GM10847 (cell line): ENCODE measurements around the gene CCL25.

Experiments used
- POLR2A ChIP-seq: IDR thresholded peaks from 2 replicates; pipeline ENCODE4 v1.6.1; 2011; ENCODE audit not compliant: insufficient read length; ENCODE audit errors: extremely low read depth

The CCL25 gene

GRCh38 chr19:8090950-8091349 lies 38.4 kb downstream of the CCL25 start:
- TF ChIP-seq POLR2A = no peak

DNA sequence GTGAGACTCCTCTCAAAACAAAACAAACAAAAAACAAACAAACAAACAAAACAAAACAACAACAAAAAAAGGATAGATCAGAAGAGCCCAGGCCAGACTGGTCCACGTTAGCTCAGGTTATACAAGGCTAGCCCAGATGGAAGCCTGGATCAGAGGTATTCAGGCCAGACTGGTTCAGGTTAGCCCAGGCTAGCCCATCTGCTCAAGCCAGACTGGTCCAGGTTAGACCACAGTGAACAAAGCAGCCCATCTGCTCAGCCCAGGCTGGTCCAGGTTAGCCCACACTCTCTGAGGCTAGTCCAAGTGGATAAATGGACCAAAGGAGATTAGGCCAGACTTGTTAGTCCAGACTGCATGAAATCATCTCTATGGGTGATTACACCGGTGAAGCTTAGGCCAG lies 41.2 kb downstream of the CCL25 start:
- TF ChIP-seq POLR2A = no peak

DNA sequence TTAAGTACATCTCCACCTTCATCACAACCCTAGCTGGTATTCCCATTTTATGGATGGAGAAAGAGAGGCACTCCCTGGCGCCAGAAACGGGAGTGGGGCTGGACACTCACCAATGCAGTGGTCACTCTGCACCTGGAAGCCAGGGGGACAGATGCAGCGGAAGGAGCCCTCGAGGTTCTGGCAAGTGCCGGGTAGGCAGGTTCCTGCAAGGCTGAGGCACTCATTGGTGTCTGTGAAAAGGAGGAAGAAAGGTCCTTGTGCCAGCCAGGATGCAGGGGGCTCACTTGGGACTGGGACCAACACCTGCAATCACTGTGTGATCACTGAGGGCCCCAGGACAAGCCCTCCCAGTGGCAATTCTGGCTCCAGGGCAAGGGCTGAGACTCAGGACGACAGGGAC lies 41.8 kb downstream of the CCL25 start:
- no peak for TF ChIP-seq POLR2A

- TF ChIP-seq POLR2A = no peak
Measured at GRCh38 chr19:8095354-8095886, 42.9 kb downstream of the CCL25 start.

DNA sequence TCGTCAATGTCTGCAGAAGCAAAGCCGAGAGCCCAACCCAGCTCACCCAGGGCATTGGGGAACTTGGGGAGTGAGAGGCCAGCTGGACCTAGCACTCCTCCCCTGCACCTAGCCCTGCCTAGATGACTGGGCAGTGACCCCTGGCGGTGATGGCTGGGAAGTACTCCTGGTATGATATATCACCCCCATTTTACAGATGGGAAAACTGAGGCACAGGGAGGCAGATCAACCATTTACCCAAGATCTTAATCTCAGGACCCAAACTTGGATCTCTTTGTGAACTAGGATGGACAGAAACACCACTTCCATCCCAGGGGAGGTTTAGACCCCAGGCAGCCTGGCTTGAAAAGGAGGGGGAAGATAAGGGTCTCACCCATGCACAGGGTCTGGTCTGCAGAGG lies 43.5 kb downstream of the CCL25 start:
- no peak for TF ChIP-seq POLR2A

DNA sequence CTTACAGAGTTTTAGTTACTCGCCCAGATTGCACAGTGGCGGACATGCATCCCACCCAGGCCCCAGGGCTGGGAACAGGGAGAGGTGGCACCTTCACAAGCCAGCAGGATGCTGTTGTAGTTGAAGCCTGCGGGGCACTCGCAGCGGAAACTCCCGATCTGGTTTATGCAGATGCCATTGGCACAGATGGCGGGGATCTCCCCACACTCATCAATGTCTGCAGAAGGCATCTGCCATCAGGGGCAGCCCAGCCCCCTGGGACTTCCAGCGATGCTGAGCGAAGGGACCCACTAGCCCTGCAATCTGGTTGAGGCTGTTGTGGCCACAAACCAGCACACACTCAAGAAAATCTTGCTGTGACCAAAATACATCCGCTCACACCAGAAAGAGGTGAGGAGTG lies 44.6 kb downstream of the CCL25 start:
- no peak for TF ChIP-seq POLR2A

GRCh38 chr19:8097681-8098567 lies 45.4 kb downstream of the CCL25 start:
- no peak for TF ChIP-seq POLR2A

DNA sequence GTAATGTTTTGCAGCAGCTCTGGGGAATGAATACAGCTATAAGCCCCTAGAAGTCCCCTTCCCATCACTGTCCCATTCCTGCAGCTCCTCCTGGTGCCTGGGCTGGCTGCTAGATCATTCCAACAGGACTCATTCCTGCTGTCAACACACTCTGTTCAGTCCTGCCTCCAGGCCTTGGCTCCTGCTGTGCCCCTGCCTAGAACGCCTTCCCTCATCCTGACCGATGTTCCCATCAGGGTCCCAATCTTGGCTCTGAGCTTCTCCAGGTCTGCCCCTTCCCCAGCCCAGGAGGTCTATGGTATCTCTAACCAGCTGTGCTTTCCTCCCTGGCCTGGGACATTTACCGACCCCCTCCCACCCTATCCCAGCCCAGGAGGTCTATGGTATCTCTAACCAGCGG lies 48.8 kb downstream of the CCL25 start:
- no peak for TF ChIP-seq POLR2A

- TF ChIP-seq POLR2A = no peak
Measured at GRCh38 chr19:8105471-8105870, 52.9 kb downstream of the CCL25 start.

GRCh38 chr19:8107301-8107903 lies 54.8 kb downstream of the CCL25 start:
- no peak for TF ChIP-seq POLR2A

- no peak for TF ChIP-seq POLR2A
Measured at GRCh38 chr19:8108560-8109445, 56.2 kb downstream of the CCL25 start.

DNA sequence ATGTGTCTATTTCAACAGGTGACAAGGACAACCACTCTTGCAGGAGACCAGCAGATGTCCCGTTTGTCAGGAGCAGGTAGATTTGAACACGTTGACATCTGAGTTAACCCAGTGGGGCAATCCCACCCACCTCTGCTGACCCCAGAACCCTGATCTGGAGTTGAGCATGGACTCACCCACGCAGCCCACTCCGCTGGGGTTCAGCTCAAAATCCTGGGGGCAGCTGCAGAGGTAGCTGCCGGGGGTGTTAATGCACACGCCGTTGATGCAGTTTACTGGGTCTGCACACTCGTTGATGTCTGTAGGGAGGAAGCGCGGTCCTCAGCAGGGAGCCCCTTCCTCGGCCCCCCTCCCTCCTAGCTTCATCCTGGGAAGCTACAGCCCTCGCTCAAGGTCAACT lies 56.9 kb downstream of the CCL25 start:
- TF ChIP-seq POLR2A = no peak

DNA sequence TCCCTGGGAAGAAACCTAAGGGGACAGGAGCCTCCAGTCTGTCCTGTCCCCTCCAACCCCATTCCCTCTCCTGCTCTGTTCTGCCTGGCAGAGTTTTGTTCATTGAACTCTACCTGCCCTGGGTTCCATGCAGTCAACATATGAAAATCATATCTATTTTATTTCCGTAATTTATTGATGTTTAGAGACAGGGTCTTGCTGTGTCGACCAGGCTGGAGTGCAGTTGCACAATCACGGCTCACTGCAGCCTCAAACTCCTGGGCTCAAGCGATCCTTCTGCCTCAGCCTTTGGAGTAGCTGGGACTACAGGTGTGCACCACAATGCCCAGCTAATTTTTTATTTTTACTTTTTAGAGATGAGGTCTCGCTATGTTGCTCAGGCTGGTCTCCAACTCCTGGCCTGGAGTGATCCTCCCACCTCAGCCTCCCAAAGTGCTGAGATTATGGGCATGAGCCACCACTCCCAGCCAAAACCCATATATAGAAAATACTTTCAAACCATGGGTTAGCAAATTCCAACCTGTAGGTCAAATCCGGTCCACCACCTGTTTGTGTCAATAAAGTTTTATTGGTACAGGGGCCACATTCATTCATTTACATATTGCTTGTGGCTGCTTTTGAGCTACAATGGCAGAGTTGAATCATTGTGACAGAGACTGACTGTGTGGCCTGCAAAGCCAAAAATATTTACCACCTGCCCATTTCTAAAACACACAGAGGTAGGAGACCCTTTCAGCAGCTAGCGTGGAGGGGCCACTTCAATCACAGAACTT lies 57.5 kb downstream of the CCL25 start:
- no peak for TF ChIP-seq POLR2A

DNA sequence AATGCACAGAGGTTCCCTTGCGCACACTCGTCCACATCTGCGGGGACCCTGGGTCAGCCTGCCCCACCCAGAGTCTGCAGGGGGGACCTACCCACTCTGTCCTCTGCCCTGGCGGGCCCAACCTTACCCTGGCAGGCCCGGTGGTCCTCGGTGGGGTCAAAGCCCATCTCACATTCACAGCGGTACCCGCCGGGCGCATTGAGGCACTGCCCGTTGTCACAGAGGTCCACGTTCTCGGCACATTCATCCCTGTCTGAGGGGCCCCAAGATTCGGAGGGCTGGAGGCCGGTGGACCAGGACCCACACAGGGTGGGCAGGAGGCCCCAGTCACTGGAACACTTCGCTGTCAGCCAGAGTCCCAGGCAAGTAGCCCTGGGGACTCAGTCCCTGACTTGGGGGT lies 58.4 kb downstream of the CCL25 start:
- no peak for TF ChIP-seq POLR2A

GRCh38 chr19:8111376-8111775 lies 58.8 kb downstream of the CCL25 start:
- no peak for TF ChIP-seq POLR2A
